B cell (primary cell): ENCODE data around the gene SNAP29. TPM values are rescaled to one million over a fixed set of nuclear protein-coding genes. Genes with fewer than 3 reads are reported as not detected.
"Not testable (repeated sequence)": the region's sequence is repeated elsewhere in the genome, so short reads cannot be mapped to it uniquely, and the experiment has no call there.

ENCODE experiments used
- ATAC-seq: fragments of 200-7000 bp; cut with Tn5 transposase; one replicate; pipeline ENCODE4 v1.10.0; 2021; ENCODE audit warnings: low read depth, mild to moderate bottlenecking, moderate number of reproducible peaks, moderate library complexity
- CTCF ChIA-PET: fragments of 350-600 bp; sonication (Branson Sonifier 250); formaldehyde crosslinking; loops from one replicate; lab custom pipeline; 2021; ENCODE audit warnings: antibody characterized with exemption, inconsistent platforms; lab: Charles Lee
- POLR2A ChIA-PET: fragments of 350-600 bp; sonication (Branson Sonifier 250); formaldehyde crosslinking; loops from one replicate; lab custom pipeline; 2021; ENCODE audit warnings: antibody characterized with exemption; lab: Charles Lee
- DNase-seq: peaks from one replicate; pipeline ENCODE4 v3.0.0; 2013
- H2AFZ ChIP-seq: 2 replicates; pipeline ENCODE4 v1.6.1; 2012; ENCODE audit warnings: mild to moderate bottlenecking, low read depth, low read length; ENCODE audit not compliant: insufficient read depth, poor library complexity, severe bottlenecking
- H3K27ac ChIP-seq, 2 donors: 1 replicate in 1 of 2; 2 replicates in 1 of 2; pipeline ENCODE4 v1.5.1; 2012 to 2013; ENCODE audit warnings: low read length in 2 of 2, mild to moderate bottlenecking in 2 of 2, moderate library complexity in 1 of 2
- H3K27me3 ChIP-seq, 4 experiments: fragments of 200-600 bp in 1 of 4; sonication (generic) in 1 of 4; replicated peaks in 1 of 4; 1 replicate in 2 of 4; 2 replicates in 2 of 4; pipeline versions ENCODE4 v1.6.1 to v1.7.0; 2013 to 2016; ENCODE audit warnings: low read length in 3 of 4, mild to moderate bottlenecking in 2 of 4, mixed read lengths in 1 of 4, moderate library complexity in 1 of 4; ENCODE audit not compliant: insufficient read depth in 4 of 4, control insufficient read depth in 3 of 4; ENCODE audit errors: control extremely low read depth in 1 of 4
- H3K36me3 ChIP-seq, 2 experiments: replicated peaks in 1 of 2; 1 replicate in 1 of 2; 2 replicates in 1 of 2; pipeline versions ENCODE4 v1.6.1 to v1.7.1; 2013; ENCODE audit warnings: low read length in 1 of 2; ENCODE audit not compliant: insufficient read depth in 2 of 2, control insufficient read depth in 1 of 2; ENCODE audit errors: control extremely low read depth in 1 of 2, extremely low read depth in 1 of 2
- H3K4me1 ChIP-seq, 2 donors: fragments of 200-600 bp in 1 of 2; sonication (generic) in 1 of 2; 1 replicate in 1 of 2; 2 replicates in 1 of 2; pipeline versions ENCODE4 v1.5.1 to v1.6.1; 2013 to 2017; ENCODE audit warnings: low read length in 2 of 2; ENCODE audit not compliant: control insufficient read depth in 2 of 2, insufficient read depth in 2 of 2
- H3K4me2 ChIP-seq: replicated peaks from 2 replicates; pipeline ENCODE3; 2012; ENCODE audit warnings: mild to moderate bottlenecking, low read depth, low read length; ENCODE audit not compliant: poor library complexity, severe bottlenecking
- H3K4me3 ChIP-seq, 5 experiments: fragments of 200-600 bp in 1 of 5; sonication (generic) in 1 of 5; 1 replicate in 3 of 5; 2 replicates in 2 of 5; pipeline versions ENCODE4 v1.5.1 to v1.7.0; 2011 to 2016; ENCODE audit warnings: low read length in 4 of 5, mild to moderate bottlenecking in 4 of 5, low read depth in 2 of 5, control low read depth in 1 of 5, moderate library complexity in 1 of 5; ENCODE audit not compliant: insufficient read depth in 1 of 5; ENCODE audit errors: control extremely low read depth in 1 of 5, extremely low read depth in 1 of 5
- H3K79me2 ChIP-seq: fragments of 200-600 bp; sonication (generic); one replicate; pipeline ENCODE4 v1.6.0; 2016; ENCODE audit warnings: low read length; ENCODE audit not compliant: control insufficient read depth, insufficient read depth
- H3K9ac ChIP-seq: fragments of 200-600 bp; sonication (generic); 2 replicates; pipeline ENCODE4 v1.6.1; 2017; ENCODE audit warnings: mild to moderate bottlenecking, low read length, moderate library complexity
- H3K9me3 ChIP-seq, 3 donors: one replicate each; pipeline versions ENCODE4 v1.6.1 to v1.7.1; 2013; ENCODE audit warnings: low read length in 2 of 3; ENCODE audit not compliant: control insufficient read depth in 2 of 3, insufficient read depth in 1 of 3; ENCODE audit errors: control extremely low read depth in 1 of 3
- H4K20me1 ChIP-seq: 2 replicates; pipeline ENCODE4 v1.6.0; 2012; ENCODE audit warnings: mild to moderate bottlenecking, low read length; ENCODE audit not compliant: insufficient read depth, control insufficient read depth, poor library complexity, severe bottlenecking
- H3K27ac Mint-ChIP-seq: one replicate; pipeline ENCODE4 v1.8.0; 2021; ENCODE audit warnings: mixed read lengths
- H3K27me3 Mint-ChIP-seq: one replicate; pipeline ENCODE4 v1.8.0; 2021; ENCODE audit warnings: mixed read lengths
- H3K4me1 Mint-ChIP-seq: one replicate; pipeline ENCODE4 v1.8.0; 2021; ENCODE audit warnings: mixed read lengths
- H3K4me3 Mint-ChIP-seq: one replicate; pipeline ENCODE4 v1.8.0; 2021; ENCODE audit warnings: mixed read lengths
- H3K9me3 Mint-ChIP-seq: one replicate; pipeline ENCODE4 v1.8.0; 2022; ENCODE audit warnings: mixed read lengths; ENCODE audit not compliant: insufficient read depth
- CTCF ChIP-seq: fragments of 200-600 bp; IDR thresholded peaks from one replicate; pipeline ENCODE4 v1.8.0; 2022; ENCODE audit warnings: antibody characterized with exemption, mild to moderate bottlenecking
- EZH2 ChIP-seq: IDR thresholded peaks from 2 replicates; pipeline ENCODE4 v1.6.1; 2012; ENCODE audit warnings: borderline replicate concordance, low read depth, mild to moderate bottlenecking, moderate library complexity, low read length; ENCODE audit not compliant: insufficient read depth, poor library complexity, severe bottlenecking
- WGBS: methylation state at CpG from one replicate; pipeline ENCODE4 v1.1.5; 2013; ENCODE audit warnings: missing lambda C conversion rate; ENCODE audit not compliant: insufficient coverage; 5-methylcytosine and 5-hydroxymethylcytosine counted together
- intact Hi-C: fragments of 100-400 bp; cut with micrococcal nuclease; formaldehyde crosslinking; loops from one replicate; pipeline ENCODE4 v1.10.0; 2022
- polyA plus RNA-seq: library from polyadenylated mRNA; depleted of rRNA; stranded (reverse); fragments of >200 nt; gene quantifications from 2 replicates; pipeline ENCODE4 v1.2.3, GENCODE V29; 2012
- total RNA-seq, 2 donors: library from RNA; stranded (reverse); fragments of 120-200 nt in 1 of 2; gene quantifications; 1 replicate in 1 of 2; 2 replicates in 1 of 2; pipeline versions ENCODE4 v1.2.3 to v1.2.4, GENCODE V29; 2013 to 2022

Gene SNAP29
- total and polyA plus RNA-seq, 2 donors (not counting 1 experiment from before 2014, with no cell fraction given) = 13.4 to 17.4 TPM

- H3K9ac ChIP-seq = no peak overlapping the region
- H3K4me3 ChIP-seq = no peak overlapping the region
- Mint-ChIP-seq H3K27me3 (no peaks in the 10 kb centered on the region), H3K27ac (no peak overlapping the region), H3K4me3 (no peak overlapping the region), H3K4me1 (no peaks in the 10 kb centered on the region), H3K9me3 (no peaks in the 10 kb centered on the region)
- H3K9me3 ChIP-seq = no peaks in the 10 kb centered on the region
- ChIA-PET POLR2A (no interaction called here), CTCF (no interaction called here)
- intact Hi-C loops = no loop called here
- DNase-seq (no peak), ATAC-seq (no peak)
- H4K20me1 ChIP-seq = no peaks in the 10 kb centered on the region
- H3K36me3 ChIP-seq = peaks cover 9 to 61% of the 10 kb centered on the region in 2 experiments
- H3K4me2 ChIP-seq = no peak overlapping the region
- 95% methylated on average over 4 of the region's 6 CpGs for WGBS
- H3K4me1 ChIP-seq = no peaks in the 10 kb centered on the region
- H3K79me2 ChIP-seq = no peaks in the 10 kb centered on the region
- H3K27me3 ChIP-seq = no peaks in the 10 kb centered on the region
- H3K27ac ChIP-seq = no peak overlapping the region
- TF ChIP-seq EZH2 (no peak), CTCF (no peak)
- no peak overlapping the region for H2AFZ ChIP-seq
Measured at GRCh38 chr22:20825624-20826023, 33.2 kb upstream of the SNAP29 start.

- CTCF ChIA-PET, H4K20me1 ChIP-seq, H3K4me1 Mint-ChIP-seq, H3K9me3 Mint-ChIP-seq, H3K4me1 ChIP-seq, H3K27ac ChIP-seq, intact Hi-C loops, H2AFZ ChIP-seq, POLR2A ChIA-PET, H3K27me3 Mint-ChIP-seq, H3K4me3 Mint-ChIP-seq, H3K27me3 ChIP-seq, H3K27ac Mint-ChIP-seq, H3K9ac ChIP-seq, H3K4me2 ChIP-seq, H3K79me2 ChIP-seq, H3K9me3 ChIP-seq, H3K4me3 ChIP-seq, ATAC-seq, DNase-seq: not testable (repeated sequence)
- peaks cover 6 to 60% of the 10 kb centered on the region in 2 experiments for H3K36me3 ChIP-seq
- 100% methylated on average over 1 of the region's 5 CpGs for WGBS
Measured at GRCh38 chr22:20826373-20827152, 32.2 kb upstream of the SNAP29 start.
